Parathyroid adenoma (tissue), 2 donors: ENCODE measurements around the gene HAO2.
"Not testable (repeated sequence)": the region's sequence is repeated elsewhere in the genome, so short reads cannot be mapped to it uniquely, and the experiment has no call there.

Experiments used
- H2AFZ ChIP-seq: fragments of 300-600 bp; sonication (generic); one replicate; pipeline ENCODE4 v1.7.0; 2017; ENCODE audit warnings: antibody characterized with exemption, mild to moderate bottlenecking
- H3K27ac ChIP-seq: fragments of 300-600 bp; sonication (generic); one replicate; pipeline ENCODE4 v1.7.0; 2017
- H3K27me3 ChIP-seq: fragments of 300-600 bp; sonication (generic); one replicate; pipeline ENCODE4 v1.7.0; 2017; ENCODE audit warnings: low read length; ENCODE audit not compliant: control insufficient read depth, insufficient read depth
- H3K36me3 ChIP-seq: fragments of 300-600 bp; sonication (generic); one replicate; pipeline ENCODE4 v1.7.0; 2017; ENCODE audit warnings: low read length; ENCODE audit not compliant: control insufficient read depth, insufficient read depth
- H3K4me1 ChIP-seq: fragments of 300-600 bp; sonication (generic); one replicate; pipeline ENCODE4 v1.7.0; 2017; ENCODE audit warnings: control low read depth
- H3K4me2 ChIP-seq: fragments of 300-600 bp; sonication (generic); one replicate; pipeline ENCODE4 v1.7.0; 2017; ENCODE audit warnings: low read length
- H3K4me3 ChIP-seq: fragments of 300-600 bp; sonication (generic); one replicate; pipeline ENCODE4 v1.7.0; 2017; ENCODE audit warnings: low read depth, low read length
- H3K79me2 ChIP-seq: fragments of 300-600 bp; sonication (generic); one replicate; pipeline ENCODE4 v1.7.0; 2017; ENCODE audit warnings: control low read depth
- H3K9ac ChIP-seq: fragments of 300-600 bp; sonication (generic); one replicate; pipeline ENCODE4 v1.7.0; 2017; ENCODE audit warnings: mild to moderate bottlenecking
- H3K9me3 ChIP-seq: fragments of 300-600 bp; sonication (generic); one replicate; pipeline ENCODE4 v1.7.0; 2017; ENCODE audit warnings: low read length; ENCODE audit not compliant: control insufficient read depth
- CTCF ChIP-seq: fragments of 300-600 bp; sonication (generic); IDR thresholded peaks from one replicate; pipeline ENCODE4 v1.7.0; 2017; ENCODE audit warnings: antibody characterized with exemption, mild to moderate bottlenecking
- donor health status: primary hyperparathyroidism.

Gene HAO2

DNA sequence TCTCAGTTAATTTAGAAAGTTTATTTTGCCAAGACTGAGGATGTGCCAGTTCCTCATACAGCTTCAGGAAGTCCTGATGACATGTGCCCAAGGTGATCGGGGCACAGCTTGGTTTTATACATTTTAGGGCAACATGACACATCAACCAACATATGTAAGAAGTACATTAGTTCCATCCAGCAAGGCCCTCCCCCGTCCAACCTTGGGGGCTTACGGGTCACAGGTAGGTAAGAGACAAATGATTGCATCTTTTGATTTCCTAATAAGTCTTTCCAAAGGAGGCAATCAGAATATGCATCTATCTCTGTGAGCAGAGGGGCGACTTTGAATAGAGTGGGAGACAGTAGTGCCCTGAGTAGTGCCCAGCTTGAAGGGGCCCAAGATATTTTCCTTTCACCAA is 19.6 kb upstream of the HAO2 start:
- H3K79me2 ChIP-seq: no peaks in the 10 kb centered on the region
- no peak overlapping the region for H3K9ac ChIP-seq
- H3K4me3 ChIP-seq: no peak overlapping the region
- no peak overlapping the region for H2AFZ ChIP-seq
- no peak overlapping the region for H3K4me2 ChIP-seq
- H3K9me3 ChIP-seq: no peaks in the 10 kb centered on the region
- no peak for TF ChIP-seq CTCF
- H3K4me1 ChIP-seq: no peaks in the 10 kb centered on the region
- H3K27ac ChIP-seq: no peak overlapping the region
- no peaks in the 10 kb centered on the region for H3K27me3 ChIP-seq
- no peaks in the 10 kb centered on the region for H3K36me3 ChIP-seq

- not testable (repeated sequence) for H2AFZ ChIP-seq, H3K36me3 ChIP-seq, H3K79me2 ChIP-seq, H3K4me1 ChIP-seq, H3K4me3 ChIP-seq, H3K27ac ChIP-seq, H3K27me3 ChIP-seq, H3K9me3 ChIP-seq, H3K9ac ChIP-seq, H3K4me2 ChIP-seq
Observed at GRCh38 chr1:119350866-119351265, 17.7 kb upstream of the HAO2 start.

DNA sequence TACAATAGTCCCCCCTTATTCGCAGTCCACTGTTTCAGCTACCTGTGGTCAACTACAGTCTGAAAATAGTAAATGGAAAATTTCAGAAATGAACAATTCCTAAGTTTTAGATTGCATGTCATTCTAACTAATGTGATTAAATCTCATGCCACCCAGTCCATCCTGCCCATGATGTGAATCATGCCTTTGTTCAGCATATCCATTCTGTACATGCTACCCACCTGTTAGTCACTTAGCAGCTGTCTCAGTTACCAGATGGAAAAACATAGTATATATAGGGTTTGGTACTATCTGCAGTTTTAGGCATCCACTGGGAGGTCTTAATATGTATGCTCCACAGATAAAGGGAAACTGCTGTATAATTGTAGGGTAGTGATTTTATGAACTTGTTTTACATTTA is 16.6 kb upstream of the HAO2 start:
- Histone ChIP-seq H3K9ac (no peak overlapping the region), H3K79me2 (no peaks in the 10 kb centered on the region), H3K4me2 (no peak overlapping the region), H3K36me3 (no peaks in the 10 kb centered on the region), H3K4me1 (no peaks in the 10 kb centered on the region), H3K9me3 (no peaks in the 10 kb centered on the region), H3K4me3 (no peak overlapping the region), H3K27me3 (no peaks in the 10 kb centered on the region), H3K27ac (no peak overlapping the region), H2AFZ (no peak overlapping the region)
- TF ChIP-seq CTCF: no peak

DNA sequence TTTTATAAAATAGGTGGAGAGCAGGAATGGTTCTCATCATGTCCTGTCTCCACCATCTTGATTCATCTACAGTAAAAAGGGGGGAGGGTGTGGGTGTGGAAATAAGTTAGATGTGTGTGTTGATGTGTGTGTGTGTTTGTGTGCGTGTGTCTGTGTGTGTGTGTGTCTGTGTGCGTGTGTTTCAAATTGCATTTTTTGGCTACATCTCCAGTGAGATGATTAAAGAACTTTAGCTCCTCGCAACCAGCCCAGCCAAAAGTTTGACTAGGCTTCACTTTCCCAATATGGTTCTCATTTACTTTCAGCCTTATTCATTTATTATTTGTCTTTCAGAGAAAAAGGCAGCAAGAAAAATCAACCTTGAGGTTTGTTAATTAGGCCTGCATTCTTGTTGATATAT is 14.7 kb upstream of the HAO2 start:
- Histone ChIP-seq H3K4me3 (no peak overlapping the region), H2AFZ (no peak overlapping the region), H3K4me1 (no peaks in the 10 kb centered on the region), H3K27me3 (no peaks in the 10 kb centered on the region), H3K9ac (no peak overlapping the region), H3K36me3 (no peaks in the 10 kb centered on the region), H3K79me2 (no peaks in the 10 kb centered on the region), H3K4me2 (no peak overlapping the region), H3K9me3 (no peaks in the 10 kb centered on the region), H3K27ac (no peak overlapping the region)
- no peak for TF ChIP-seq CTCF

DNA sequence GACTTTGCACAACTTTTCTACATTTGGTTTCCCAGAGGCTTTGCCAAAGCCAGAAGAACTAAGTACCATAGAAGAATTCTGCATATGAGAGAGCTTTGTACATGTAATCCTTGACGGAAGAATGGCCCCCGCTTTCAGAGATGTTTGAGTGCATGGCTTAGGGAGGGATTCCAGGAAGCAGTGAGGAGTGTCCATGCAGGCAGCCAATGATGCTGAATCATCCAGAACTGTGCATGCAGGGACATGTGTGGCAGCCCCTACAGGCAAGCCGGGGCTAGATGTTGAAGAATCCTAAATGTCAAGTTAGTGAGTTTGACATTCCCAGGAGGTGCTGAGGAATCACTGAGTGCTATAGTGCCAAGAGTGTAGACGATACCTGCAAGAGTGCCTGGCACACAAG is 9.9 kb upstream of the HAO2 start:
- no peak overlapping the region for H3K4me3 ChIP-seq
- H3K4me1 ChIP-seq: no peaks in the 10 kb centered on the region
- no peaks in the 10 kb centered on the region for H3K27me3 ChIP-seq
- H3K9me3 ChIP-seq: no peaks in the 10 kb centered on the region
- no peak overlapping the region for H3K9ac ChIP-seq
- H2AFZ ChIP-seq: no peak overlapping the region
- no peak overlapping the region for H3K4me2 ChIP-seq
- TF ChIP-seq CTCF: no peak
- no peak overlapping the region for H3K27ac ChIP-seq
- no peaks in the 10 kb centered on the region for H3K79me2 ChIP-seq
- no peaks in the 10 kb centered on the region for H3K36me3 ChIP-seq
